Dermis blood vessel endothelial cell (primary cell): Measurements from ENCODE around the gene SNAPC5. TPM values are rescaled to one million over a fixed set of nuclear protein-coding genes. Genes with fewer than 3 reads are reported as not detected.

Experiments used
- DNase-seq: peaks from one replicate; pipeline ENCODE4 v3.0.0; 2010
- total RNA-seq: library from RNA; depleted of rRNA; stranded (reverse); fragments of >200 nt; gene quantifications from 2 replicates; pipeline ENCODE4 v1.2.3, GENCODE V29; 2014

The SNAPC5 gene
- total RNA-seq, 1 donor from 2014 or later = 21.4 TPM

DNA sequence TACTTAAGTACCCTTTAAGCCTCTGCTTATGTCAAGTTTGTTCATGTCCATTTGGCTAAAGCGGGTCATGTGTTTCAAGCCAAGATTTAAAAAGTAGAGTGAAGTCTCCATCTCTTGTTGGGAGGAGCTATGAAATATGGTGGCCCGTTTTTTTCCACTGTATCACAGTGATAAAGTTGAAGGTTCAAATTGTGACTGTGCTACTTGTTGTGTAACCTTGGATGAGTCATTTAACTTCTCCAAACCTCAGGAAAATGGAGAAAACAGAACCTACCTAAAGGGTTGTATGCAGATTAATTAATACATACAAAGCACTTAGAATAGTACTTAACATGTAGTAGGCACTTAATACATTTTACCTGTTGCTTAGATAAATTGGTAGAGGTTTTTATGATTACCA lies 43.4 kb downstream of the SNAPC5 start:
- DNase-seq = no peak

DNA sequence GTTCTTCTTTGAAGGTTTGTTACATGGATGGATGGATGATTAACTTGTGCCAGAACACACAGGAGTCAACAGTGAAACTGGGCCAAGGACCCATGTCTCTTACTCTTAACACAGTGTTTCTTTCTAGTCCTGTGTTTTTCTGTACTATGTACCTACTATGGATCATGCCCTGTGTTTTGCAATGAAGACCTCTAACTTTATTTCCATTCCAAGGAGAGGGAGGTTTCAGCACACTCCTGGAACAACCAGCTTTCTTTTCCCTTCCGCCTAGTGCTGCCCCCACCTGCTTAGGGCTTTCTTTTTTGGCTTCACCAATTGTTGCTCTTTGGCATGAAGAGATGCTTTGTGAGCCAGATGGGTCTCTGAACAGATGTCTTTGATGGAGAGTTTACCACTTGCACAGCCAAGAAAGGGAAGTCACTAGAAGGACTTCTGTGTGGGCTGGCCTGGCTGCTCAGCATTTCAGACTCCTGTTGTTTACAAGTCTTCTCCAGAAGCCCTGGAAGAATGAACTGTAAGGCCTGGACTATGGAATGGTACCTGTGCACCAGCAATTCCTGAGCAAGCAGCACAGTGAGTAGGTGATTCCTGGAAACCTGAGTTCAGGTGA lies 44.5 kb downstream of the SNAPC5 start:
- no peak for DNase-seq

DNA sequence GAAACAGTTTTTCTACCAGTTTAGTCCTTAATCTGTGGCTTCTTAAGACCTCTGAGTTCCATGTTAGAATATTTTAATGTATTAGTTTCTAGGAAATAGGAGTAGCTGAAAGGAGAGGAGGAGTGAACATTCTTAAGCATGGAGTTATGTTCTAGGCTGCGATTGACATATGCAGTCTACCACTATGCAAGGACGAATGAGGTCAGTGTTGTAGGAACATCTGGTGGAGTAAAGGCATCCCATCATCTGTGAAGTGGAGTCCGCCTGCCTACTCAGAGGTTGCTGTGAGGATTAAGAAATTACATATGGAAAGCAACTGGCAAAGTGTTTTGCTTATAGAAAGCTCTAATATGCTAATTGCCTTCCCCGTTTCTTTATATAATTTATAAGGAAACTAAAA lies 45.1 kb downstream of the SNAPC5 start:
- no peak for DNase-seq

Other genes with a start within 250 kb of the SNAPC5 start
- gene MEGF11, start 244.0 kb downstream of the SNAPC5 start, total RNA-seq = not detected in 2 replicates
- gene DIS3L, start 204.2 kb downstream of the SNAPC5 start, total RNA-seq = 36.1 and 37.0 TPM in 2 replicates
- 7.8 and 12.4 TPM in 2 replicates for gene TIPIN, start 141.1 kb downstream of the SNAPC5 start, total RNA-seq
- 39.2 and 41.4 TPM in 2 replicates for gene MAP2K1, start 110.8 kb downstream of the SNAPC5 start, total RNA-seq
- gene RPL4, start 7.1 kb upstream of the SNAPC5 start, total RNA-seq = 1,741 and 3,818 TPM in 2 replicates
- gene ZWILCH, start 7.6 kb upstream of the SNAPC5 start, total RNA-seq = 14.3 and 25.1 TPM in 2 replicates
- not detected in 2 replicates for gene LCTL, start 68.2 kb upstream of the SNAPC5 start, total RNA-seq
- 10.1 and 11.9 TPM in 2 replicates for gene SMAD6, start 204.5 kb upstream of the SNAPC5 start, total RNA-seq